HG03025 (cell line): Measurements from ENCODE around the gene ABR.
"Not testable (repeated sequence)": the region's sequence is repeated elsewhere in the genome, so short reads cannot be mapped to it uniquely, and the experiment has no call there.

Experiments
- ATAC-seq: cut with Tn5 transposase; IDR thresholded peaks from one replicate; pipeline ENCODE4 v1.9.1; 2021; ENCODE audit warnings: mild to moderate bottlenecking, moderate library complexity; ENCODE audit not compliant: unreplicated experiment, low FRiP score

Gene ABR

DNA sequence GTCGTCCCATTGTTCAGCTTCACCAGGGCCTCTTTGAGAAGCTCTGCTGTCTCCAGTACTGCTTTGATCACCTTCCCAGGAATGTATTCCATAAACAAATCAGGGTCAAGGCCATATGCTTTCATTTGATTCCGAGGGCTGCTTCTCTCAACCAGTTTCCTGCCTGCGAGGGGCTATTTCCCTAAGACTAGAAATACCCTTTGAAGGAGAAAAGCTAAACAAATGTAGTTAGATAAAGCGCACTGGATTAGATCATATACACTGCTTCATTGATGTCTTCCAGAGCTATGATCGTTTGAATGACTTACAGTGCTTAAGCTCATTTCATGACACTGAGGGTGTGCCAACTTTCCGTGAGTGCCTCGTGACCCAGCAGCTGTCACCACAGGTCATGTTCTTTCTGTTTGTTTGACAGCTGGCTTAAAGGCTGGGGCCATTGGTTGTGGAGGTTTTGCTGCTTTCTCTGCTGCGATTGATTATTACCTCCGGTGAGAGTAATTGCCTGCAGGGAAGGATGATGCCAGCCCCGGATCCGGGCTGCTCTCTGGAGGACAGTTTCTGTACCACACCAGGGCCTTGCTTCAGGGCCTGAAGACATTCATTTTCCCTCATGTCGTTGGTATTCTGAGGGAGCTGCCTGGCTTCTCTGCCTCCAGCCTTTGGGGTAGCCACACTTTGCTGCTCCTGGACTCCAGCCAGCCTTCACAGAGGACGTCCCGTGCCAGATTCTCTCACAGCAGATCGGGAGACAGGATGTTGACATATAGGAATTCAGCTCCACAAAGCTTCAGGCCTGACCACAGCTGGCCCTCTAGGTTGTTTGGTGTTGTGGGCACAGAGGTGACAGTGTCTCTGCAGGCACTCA, 179.0 kb downstream of the ABR start:
- ATAC-seq, result no peak

DNA sequence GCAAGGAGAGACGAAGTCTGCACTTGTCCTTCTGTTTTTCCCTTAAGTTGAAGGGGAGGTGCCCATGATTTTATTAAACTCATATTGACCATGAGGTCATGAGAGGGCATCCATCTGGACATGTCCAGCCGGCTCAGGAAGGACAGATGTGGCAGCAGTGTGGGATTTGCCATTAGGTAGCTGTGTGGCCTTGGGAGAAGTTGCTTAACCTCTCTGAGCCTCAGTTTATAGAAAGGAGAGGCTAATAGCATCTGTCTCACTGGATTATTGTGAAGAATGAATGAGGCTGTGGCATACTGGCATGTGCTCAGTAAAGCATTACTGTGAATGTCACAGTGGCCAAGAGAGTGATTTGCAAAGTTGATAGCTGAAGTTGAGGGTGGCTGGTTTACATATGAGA, 181.7 kb downstream of the ABR start:
- ATAC-seq, result no peak

DNA sequence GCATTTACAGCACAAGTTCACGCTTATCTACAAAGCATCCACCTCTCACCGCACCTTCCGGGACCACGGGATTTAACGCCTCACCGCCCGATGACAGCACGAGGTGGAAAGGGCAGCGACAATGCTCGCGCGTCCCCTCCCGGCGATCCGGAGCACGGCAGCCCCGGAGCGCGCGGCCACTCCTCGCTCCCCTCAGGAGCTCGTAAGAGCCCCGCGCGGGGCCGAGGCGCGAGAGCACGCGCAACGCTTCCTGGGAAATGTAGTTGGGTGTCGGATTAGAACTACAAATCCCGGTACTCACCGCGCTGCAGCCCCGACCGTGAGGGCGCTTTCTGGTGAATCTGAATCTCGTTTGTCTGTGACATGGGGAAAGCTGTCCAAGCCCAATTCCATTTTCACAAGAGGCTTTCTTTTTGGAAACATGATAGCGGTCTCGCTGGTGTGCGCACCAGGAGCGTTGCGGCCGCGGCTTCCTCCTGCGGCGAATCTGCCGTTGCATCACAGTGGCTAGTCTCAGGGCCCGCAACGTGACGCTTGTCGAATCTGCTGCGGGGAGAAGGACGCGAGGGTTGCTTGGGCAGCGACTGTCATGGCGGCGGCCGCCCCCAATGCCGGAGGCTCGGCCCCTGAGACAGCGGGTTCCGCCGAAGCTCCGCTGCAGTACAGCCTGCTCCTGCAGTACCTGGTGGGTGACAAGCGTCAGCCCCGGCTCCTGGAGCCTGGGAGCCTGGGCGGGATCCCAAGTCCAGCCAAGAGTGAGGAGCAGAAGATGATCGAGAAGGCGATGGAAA, 183.0 kb downstream of the ABR start, which contains the start of gene TIMM22:
TSS of gene TIMM22 (plus strand) at position 576 of the 791 bp plus-strand sequence. CDS start at position 590, 14 bp downstream.
- peak; percentile 82 for ATAC-seq

DNA sequence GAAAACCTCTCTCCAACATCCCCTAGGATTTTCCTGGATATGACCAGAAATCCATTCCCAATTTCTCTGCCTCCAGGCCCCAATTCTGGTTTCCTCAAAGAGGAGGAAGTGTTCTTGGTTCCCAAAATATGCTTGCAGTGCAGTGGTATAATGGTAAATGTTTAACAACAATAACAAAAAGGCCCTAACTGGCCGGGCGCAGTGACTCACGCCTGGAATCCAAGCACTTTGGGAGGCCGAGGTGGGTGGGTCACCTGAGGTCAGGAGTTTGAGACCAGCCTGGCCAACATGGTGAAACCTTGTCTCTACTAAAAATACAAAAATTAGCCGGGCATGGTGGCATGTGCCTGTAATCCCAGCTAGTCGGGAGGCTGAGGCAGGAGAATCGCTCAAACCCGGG, 184.5 kb downstream of the ABR start:
- ATAC-seq, result not testable (repeated sequence)

DNA sequence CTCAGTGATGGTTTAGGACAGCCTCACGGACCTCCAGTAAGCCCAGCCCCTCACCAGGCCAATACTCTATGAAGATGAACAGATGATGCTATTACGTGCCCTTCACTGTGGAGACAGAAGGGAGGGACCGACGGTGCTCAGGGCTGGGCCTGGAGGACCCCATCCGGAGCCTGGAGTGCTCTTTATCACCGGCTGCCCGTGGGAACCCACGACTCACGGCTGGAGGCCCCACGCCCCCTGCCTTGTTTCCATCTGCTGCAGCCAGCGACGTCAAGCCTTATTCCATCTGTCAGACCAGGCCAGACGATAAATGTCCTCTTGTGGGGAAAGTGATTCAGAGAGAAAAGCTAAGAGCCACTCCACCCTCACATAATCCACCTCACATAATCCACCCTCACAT, 186.8 kb downstream of the ABR start:
- ATAC-seq, result no peak

DNA sequence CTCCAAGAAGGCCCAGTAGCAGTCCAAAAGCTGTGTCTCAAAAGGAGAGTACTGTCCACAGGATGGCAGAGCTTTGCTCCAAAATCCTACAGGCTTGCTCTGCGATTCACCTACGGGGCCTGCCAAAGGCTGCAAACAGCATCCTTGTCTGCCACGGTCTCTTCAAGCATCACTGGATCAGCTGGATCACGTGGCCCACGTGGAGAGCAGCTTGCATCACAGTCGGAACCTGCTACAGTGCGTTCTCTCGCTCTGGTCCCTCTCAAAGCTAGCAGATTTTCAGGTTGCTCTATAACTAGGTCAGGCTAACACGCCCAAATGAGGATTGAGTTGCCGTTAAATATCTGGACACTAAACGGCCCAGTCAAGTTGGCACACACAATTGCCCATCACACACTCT, 191.2 kb downstream of the ABR start:
- ATAC-seq, result no peak

DNA sequence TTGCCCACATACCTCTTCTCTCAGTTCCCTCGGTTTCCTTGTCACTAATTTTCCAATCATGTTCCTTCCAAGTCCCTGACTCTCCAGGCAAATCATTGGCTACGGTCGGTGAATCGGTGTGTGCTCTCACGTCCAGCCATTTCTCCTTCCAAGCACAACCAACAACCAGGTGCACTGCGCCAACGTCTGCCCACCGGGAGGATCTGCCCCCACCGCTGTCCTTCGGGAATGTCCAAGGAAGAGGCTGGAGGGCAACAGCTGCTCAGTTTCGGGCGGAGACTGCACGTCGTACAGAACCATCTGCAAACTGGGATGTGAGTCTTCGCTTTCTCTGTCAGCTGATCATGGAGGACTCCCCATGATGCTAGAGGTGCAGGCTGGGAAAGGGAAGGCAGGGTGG, 191.8 kb downstream of the ABR start:
- ATAC-seq, result no peak

DNA sequence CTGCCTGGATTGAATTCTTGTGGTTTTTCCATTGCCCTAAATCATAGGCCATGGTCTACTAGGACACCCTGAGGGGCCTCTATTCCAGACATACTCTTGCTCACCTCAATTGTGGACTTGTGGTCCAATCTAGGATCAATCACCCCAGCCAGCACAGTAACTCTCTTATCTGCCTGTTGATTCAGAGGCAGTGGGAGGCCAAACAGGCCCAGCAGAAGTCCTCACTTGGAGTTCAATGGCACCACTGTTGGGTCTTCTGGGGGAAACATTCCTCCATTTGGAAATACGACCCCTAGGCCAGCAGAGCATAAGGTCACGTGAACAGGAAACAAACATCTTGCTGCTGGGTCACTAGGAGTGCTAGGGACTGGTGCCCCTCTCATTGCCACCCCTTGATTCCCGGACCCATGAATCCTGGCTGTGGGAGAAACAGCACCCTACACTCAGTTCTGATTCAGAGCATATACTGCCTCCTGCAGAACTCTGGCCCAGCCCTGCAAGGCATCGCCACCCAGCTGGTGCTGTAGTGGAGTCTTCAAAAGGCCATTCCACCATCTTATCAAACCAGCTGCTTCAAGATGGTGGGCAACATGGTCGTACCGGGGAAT, 193.4 kb downstream of the ABR start:
- no peak for ATAC-seq

DNA sequence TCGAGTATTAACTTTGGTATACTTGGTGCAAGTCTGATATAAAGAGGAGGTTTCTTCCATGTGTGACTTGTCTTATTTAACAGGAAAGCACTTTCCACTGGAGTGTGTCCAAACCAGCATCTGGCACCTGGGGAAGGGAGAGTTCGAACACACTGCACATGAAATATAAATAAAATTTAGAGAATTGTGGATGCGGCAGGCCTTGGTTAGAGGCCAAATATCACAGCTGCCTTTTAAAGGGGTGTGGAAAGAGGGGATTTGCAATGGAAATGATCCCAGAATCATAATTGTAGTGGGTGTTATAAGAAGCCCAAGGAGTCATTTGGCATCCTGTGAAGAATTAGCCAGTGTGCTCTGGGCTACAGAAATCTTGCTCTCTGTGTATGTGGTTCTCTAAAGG, 195.9 kb downstream of the ABR start:
- ATAC-seq, result no peak

DNA sequence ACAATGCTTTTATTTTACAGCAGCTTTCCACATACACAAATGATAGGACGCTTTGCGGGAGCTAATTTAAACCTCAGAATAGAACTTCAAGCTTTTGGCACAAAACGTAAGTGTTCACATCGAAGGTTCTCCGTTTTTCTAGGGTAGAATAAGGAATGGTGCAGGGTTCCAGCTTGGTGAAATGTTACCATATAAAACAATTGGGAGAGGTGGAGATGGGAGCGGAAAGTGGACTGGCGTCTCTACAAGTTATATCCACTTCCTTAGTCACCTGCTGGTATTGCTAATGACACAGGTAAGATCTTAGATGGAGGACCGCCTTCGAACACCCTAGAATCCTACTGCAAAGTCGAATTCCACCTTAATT, 198.5 kb downstream of the ABR start:
- ATAC-seq, result no peak

DNA sequence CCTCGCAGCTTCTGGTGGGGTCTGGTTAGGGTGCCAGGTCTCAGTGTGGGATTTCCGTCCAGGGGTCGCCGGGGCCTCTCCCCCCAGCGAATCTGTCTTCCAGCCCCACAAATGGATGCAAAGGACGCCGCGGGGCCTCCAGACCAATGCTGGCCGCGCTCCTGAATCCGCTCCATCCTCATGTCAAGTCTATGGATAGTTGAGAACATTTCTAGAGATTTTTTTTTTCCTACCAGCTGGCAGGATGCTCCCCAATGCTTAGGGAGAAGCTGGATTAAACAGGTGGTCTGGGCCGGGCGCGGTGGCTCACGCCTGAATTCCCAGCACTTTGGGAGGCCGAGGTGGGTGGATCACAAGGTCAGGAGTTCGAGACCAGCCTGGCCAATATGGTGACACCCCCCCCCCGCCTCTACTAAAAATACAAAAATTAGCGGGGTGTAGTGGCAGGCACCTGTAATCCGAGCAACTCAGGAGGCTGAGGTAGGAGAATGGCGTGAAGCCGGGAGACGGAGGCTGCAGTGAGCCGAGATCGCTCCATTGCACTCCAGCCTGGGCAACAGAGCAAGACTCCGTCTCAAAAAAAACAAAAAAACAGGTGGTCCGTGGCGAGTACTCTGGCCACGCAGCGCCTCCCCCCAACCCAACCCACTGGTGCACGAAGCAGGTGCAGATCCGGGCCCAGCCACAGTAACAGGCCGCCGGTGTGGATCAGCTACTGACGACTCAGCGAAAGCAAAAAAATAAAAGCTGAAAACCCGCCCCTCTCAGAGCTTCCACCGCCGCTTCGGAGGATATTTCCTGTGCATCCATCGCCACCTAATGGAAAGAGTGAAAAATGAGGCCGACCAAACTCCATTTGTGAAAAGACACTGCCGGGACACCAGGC, 199.1 kb downstream of the ABR start:
- no peak for ATAC-seq

DNA sequence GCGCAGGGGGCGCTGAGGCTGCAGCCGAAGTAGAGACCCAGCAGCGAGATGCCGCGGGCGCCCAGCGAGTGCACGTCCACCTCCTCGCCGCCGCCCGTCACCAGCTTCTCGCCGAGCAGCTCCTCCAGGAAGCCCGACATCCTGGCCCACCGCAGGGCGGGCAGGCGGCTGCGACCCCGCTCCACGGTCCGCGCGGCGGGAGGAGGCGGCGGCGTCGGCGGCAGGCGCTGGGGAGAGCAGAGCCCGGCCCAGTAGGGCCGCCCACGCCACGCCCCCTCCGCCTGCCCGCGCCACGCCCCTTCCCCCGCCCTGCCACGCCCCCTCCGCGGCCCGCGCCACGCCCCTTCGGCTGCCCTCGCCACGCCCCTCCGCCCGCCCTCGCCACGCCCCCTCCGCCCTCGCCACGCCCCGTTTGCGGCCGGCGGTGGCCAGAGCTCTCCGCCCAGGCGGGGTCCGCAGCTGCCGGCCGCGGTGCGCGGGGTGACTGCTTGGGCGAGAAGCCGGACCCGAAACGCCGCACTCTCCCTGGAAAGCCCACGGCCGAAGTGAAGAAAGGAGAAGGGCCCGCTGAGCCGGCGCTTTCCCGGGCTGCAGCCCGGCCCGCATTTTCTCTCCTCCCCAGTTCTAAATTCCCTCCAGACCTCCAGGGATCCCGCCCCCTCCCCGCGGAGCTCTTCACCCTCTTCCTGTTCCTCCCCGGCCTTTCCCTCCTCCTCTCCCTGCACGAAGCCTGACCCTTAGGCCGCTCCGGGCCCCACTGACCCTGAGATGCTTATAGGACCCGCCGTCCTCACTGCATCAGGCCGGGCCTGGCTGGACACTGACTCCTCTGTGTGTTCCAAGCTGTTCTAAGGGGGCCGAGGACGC, 200.0 kb downstream of the ABR start, which contains the start of gene NXN:
TSS of gene NXN (minus strand) at position 238 of the 867 bp plus-strand sequence.
- ATAC-seq, result peak; percentile 57

DNA sequence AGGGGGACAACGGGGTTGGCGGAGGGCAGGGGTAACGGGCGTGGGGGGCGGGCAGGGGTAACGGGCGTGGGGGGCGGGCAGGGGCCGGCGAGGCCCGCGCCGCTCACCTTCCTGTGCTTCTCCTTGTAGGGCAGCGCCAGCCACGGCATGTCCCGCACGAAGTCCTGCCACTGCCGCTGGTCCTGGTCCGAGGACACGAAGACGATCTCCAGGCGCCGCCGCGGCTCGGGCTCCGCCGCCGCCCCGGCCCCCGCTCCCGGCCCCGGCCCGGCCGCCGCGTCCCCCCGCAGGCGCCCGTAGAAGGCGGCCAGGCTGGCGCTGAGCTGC, 200.6 kb downstream of the ABR start:
- ATAC-seq, result peak; percentile 34

DNA sequence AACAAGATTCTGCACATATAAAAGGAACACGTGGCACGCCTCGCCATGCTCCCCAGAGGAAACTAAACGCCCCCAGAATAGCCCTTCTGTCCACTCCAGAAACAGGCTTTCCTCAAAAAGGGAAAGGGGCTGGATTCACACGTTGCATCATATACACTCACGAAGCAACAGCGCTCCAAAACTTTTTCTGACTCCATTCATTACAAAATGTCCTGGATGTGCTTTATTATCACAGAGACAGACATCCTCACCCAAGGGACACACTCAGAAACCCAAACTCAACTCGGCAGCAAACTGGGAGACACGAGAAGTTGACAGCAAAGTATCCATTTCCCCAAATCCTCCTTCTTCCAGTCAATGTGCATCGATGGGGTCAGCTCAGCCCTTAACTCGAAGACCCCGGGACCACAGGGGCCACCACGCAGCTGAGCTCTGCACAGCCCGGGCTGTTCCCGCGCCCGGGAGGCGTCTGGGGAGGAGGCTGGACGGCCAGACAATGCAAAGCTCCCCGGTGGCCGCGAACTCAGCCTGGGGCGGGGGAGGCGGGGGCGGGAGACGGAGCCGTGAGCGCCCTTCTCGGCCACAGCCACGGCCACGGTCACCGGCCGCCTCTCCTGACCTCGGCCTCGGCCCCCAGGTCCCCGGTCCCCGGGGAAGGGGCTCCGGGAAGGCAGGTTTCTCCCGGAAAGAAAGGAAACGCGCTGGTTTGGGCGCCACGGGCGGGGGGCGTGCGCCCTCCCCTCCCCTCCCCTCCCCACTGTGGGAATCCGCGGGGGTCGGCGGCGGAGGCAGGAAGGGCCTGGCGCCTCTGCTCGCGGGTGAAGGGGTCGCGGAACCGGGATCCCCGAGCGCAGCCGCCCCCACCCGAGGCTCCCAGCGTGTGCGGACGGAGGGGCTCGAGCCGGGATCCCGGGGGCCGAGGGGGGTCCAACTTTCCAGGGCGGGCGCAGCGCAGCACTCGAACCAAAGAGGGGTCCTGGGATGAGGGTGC, 201.4 kb downstream of the ABR start:
- ATAC-seq, result no peak

DNA sequence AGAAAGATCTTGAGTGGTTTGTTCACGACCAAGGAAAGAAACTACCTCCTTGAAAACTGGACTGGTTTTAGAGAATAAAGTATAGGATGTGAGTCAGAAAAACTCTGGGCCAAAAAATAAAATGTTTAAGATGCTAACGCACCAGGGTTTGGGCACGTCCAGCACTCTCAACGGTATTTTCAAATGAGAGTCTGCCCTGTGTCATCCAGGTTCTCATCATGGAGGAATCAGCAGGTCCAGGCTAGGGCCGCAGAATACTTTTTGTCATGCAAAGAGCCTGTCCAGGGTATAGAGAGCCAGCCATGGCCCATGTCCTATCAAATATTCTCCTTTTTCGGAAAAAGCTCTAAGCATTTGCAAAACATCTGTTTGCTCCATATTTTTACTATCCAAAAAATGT, 202.6 kb downstream of the ABR start:
- no peak for ATAC-seq

DNA sequence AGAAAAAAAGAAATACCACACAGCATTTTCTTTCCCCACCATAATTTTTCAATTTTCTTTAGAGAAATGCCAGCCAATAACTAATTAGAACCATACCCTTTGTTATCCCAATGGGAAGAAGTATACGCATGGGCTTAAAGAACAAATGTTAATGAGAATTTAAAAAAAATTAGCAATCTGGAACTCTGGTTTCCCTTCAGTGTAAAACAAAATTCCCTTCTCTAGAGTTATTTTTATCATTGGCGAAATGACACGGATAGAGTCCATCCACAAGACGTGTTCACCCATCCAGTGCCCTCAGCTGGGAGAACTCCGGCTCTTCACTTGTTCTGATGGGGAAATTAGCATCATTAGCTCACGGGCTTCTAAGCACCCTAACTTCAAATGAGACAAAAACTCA, 203.5 kb downstream of the ABR start:
- ATAC-seq, result no peak

DNA sequence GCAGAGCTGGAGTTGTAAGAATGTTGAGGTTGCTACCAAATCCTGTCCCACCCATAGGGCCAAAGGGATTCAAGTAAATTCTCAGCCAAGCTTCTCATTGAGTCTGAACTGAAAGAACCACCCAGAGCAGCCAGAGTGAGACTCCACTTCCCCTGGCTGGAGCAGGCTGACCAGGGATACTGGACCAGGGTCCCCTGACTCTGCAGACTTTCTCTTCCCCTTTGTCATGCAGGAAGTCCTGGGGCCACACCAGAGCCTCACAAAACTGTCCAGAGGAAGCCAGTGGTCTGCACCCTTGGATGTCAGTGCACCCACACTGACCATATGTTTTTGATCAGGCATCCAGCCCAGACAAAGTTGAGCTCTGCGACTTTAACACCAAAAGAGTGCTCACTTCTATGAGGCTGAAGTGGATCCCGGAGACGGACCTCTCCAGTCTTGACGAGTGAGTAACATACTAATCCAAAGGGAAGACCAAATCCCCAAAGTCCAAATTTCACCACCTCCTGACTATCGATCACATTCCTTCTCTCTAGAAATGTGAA, 204.3 kb downstream of the ABR start:
- ATAC-seq, result no peak

DNA sequence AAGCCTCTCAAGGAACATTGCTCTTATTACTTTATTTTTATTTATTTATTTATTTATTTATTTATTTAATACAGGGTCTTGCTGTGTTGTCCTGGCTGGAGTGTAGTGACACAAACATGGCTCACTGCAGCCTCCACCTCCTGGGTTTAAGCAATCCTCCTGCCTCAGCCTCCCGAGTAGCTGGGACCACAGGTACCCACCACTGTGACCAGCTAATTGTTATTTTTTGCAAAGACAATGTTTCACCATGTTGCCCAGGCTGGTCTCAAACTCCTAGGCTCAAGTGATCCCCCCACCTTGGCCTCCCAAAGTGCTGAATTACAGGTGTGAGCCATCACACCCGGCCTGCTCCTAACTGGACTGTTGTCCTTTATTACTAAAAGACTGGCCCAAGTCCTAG, 205.0 kb downstream of the ABR start:
- ATAC-seq, result not testable (repeated sequence)
